BLaER1 treated with 17β-estradiol and CSF1 and Interleukin-3, amounts not matched to agents 10 nM and 100 nM (cell line): ENCODE measurements around the gene TENM4.

Source experiments
- H3K27ac ChIP-seq, 11 experiments: shearing (Covaris generic); formaldehyde crosslinking; 2 replicates each; pipeline ENCODE4 v1.8.1; 2022
- H3K27me3 ChIP-seq, 11 experiments: shearing (Covaris generic); formaldehyde crosslinking; 2 replicates each; pipeline ENCODE4 v1.8.1; 2022
- H3K36me3 ChIP-seq, 11 experiments: shearing (Covaris generic); formaldehyde crosslinking; 2 replicates each; pipeline ENCODE4 v1.8.1; 2022
- H3K4me1 ChIP-seq, 10 experiments: shearing (Covaris generic); formaldehyde crosslinking; 2 replicates each; pipeline ENCODE4 v1.8.1; 2022
- H3K4me2 ChIP-seq, 11 experiments: shearing (Covaris generic); formaldehyde crosslinking; 2 replicates each; pipeline ENCODE4 v1.8.1; 2022
- H3K4me3 ChIP-seq, 10 experiments: shearing (Covaris generic); formaldehyde crosslinking; 2 replicates each; pipeline ENCODE4 v1.8.1; 2022
- H3K9ac ChIP-seq, 11 experiments: shearing (Covaris generic); formaldehyde crosslinking; 2 replicates each; pipeline ENCODE4 v1.8.1; 2022
- H3K9me3 ChIP-seq, 11 experiments: shearing (Covaris generic); formaldehyde crosslinking; replicated peaks in 1 of 11; 2 replicates each; pipeline ENCODE4 v1.8.1; 2022
- H4K20me1 ChIP-seq, 11 experiments: shearing (Covaris generic); formaldehyde crosslinking; 2 replicates each; pipeline ENCODE4 v1.8.1; 2022
- Cebpa-rat ChIP-seq, 11 experiments: shearing (Covaris generic); IDR thresholded peaks; 2 replicates each; pipeline ENCODE4 v1.8.1; 2022

TENM4 gene

DNA sequence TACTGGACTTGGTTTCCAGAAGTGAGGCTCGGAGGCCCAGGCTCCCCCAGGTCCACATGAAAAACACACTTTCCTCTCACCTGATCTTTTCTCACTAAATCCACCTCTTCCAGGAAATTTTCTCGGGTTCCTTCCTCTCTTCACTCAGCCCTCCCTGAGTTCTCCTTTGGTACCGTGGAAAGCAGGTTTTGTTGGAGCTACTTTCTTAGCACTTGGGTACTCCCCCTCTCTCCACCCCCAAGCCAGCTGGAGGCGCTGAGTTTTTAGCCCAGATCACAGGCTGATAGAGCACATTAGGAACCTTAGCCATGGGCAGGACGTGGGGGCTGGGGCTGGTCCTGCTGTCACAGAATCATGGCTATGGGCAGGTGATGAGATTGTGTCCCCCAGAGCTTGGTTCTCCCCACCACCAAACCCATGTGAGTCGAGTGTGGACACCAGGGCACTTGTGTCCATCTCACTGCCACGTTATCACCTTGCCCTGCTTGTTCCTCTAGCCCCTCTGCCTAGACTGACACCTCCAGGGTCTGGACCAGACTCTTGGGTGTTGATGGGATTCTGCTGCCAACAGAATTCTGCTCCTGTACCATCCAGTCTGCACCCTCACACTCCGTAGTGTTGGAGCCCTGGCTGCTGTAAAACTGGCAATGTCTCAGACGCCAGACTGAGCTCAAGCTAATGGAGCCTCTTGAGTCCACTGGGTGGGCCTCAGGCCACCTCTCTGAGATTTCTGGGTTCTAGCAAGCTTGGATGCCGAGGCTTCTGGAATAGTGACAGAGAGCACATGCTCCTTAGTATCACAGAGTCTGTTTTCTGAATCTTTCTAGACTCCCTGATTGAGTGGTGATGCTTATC is 791.2 kb downstream of the TENM4 start:
- Histone ChIP-seq H4K20me1 (0 out of 22 replicates have a peak, but pooled peaks cover 0 to 6% (median 0%) of the 10 kb centered on the region in 11 experiments), H3K27ac (no peak overlapping the region), H3K27me3 (no peaks in the 10 kb centered on the region), H3K4me3 (no peak overlapping the region), H3K4me1 (no peaks in the 10 kb centered on the region; a peak in 1 of 20 replicates), H3K4me2 (no peak overlapping the region), H3K36me3 (no peaks in the 10 kb centered on the region), H3K9ac (no peak overlapping the region), H3K9me3 (no peaks in the 10 kb centered on the region)
- no peak for TF ChIP-seq Cebpa-rat (IDR thresholded peaks at IDR 0.05)

DNA sequence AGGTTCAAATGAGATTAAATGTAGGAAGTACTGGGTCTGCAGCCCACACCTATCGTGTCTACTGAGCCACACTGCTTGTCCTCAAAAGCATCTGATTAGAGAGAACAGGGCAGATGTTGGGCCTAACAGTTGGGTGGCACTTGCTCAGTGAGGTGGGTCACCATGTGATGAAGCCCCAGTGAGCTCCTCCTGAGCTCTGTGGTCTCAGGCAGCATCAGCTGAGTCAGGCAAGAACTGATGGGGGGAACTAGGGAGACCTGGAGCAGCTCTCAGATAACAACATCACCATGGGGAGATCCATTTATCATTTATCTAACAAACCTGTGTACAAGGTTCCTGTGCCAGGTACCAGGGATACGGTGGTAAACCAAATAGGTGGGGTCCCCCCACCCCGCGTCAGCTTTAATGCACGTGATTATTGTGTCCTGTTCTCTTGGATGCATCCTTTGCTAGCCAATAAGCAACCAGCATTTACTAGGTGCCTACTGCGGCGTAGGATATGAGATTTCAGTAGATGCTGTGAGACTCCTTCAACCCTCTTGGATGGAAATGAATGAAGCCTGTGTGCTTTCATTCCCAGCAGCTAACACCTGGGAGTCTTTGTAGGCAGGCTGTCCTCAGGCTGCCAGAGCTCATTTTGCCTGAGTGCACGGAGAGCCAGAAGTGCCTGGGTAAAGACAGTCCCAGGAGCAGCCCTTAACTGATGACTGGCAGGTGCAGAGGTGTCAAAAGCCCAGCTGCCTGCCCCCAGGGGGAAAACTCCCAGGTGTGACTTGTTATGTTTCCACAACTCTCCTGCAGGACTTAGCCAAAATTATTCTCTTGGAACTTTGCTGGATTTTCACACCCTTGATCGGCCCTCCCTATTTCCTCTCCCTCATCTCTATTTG is 792.6 kb downstream of the TENM4 start:
- Histone ChIP-seq H3K36me3 (no peaks in the 10 kb centered on the region), H3K9ac (no peak overlapping the region), H3K4me3 (no peak overlapping the region), H4K20me1 (0 out of 22 replicates have a peak, but pooled peaks cover 0 to 6% (median 0%) of the 10 kb centered on the region in 11 experiments), H3K27me3 (no peaks in the 10 kb centered on the region), H3K9me3 (no peaks in the 10 kb centered on the region), H3K4me1 (no peaks in the 10 kb centered on the region; a peak in 1 of 20 replicates), H3K4me2 (no peak overlapping the region), H3K27ac (no peak overlapping the region)
- no peak for TF ChIP-seq Cebpa-rat (IDR thresholded peaks at IDR 0.05)

DNA sequence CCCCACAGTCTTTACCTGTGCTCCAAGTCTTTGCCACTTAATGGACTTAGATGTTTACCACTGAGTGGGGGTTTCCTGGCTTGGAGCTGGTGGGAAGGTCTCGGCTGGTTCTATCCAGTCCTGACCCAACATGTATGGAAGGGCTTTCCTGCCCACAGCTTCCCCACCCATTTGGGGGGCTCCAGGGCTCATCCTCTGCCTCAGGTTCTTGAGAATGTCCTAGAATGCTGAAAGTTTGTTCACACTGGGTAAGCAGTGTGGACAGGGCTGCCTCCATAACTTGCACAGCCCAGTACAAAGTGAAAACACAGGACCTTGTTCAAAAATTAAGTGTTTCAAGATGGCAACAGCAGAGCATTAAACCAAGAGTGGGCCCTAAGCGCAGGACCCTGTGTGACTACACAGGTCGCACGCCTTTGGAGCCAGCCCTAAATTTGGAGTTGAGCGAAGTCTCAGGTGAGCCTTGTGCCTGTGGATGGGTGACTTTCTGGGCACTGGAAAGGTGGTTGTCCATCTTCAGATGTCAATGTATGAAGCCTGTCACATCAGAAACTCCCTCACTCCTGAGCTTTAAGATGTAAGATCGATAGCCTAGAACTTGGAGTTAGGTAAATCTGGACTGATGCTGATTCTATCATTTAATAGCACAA is 793.4 kb downstream of the TENM4 start:
- no peak overlapping the region for H3K4me3 ChIP-seq
- H3K36me3 ChIP-seq: no peaks in the 10 kb centered on the region
- no peak for TF ChIP-seq Cebpa-rat (IDR thresholded peaks at IDR 0.05)
- no peak overlapping the region for H3K9ac ChIP-seq
- H3K27me3 ChIP-seq: no peaks in the 10 kb centered on the region
- no peak overlapping the region for H3K4me2 ChIP-seq
- no peak overlapping the region for H3K27ac ChIP-seq
- H3K4me1 ChIP-seq: no peaks in the 10 kb centered on the region; a peak in 1 of 20 replicates
- no peaks in the 10 kb centered on the region for H3K9me3 ChIP-seq
- H4K20me1 ChIP-seq: 0 out of 22 replicates have a peak, but pooled peaks cover 0 to 6% (median 0%) of the 10 kb centered on the region in 11 experiments

DNA sequence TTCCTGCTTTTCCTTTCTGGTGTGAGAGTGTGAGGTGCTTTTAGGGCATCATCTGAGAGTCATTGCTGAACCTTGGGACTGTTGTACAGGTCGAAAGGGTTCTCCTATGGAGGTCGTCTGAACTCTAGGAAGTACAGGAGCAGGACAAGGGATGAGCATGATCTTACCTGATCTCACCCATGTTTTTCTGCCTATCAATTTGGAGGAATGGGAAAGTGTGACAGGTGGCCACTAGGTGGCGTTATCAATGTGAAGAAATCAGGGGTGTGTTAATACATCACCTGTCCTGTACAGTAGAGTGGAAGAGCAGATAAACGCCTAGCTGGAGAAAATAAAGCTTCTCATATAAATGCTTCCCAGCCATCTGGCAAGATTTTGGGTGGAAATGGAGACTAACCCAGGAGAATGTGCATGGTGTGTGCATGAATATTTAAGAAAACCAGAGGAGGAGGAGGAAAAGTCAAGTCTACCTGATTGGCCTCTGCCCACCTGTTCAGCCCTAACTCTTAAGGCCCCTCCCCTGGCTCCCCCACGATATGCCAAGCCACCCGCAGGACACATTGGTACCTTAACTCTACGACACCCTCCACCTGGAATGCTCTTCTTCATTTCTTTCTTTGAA is 794.2 kb downstream of the TENM4 start:
- no peak overlapping the region for H3K4me3 ChIP-seq
- no peak overlapping the region for H3K27ac ChIP-seq
- H4K20me1 ChIP-seq: 0 out of 22 replicates have a peak, but pooled peaks cover 0 to 6% (median 0%) of the 10 kb centered on the region in 11 experiments
- H3K9ac ChIP-seq: no peak overlapping the region
- H3K4me1 ChIP-seq: no peaks in the 10 kb centered on the region; a peak in 1 of 20 replicates
- no peaks in the 10 kb centered on the region for H3K27me3 ChIP-seq
- H3K9me3 ChIP-seq: no peaks in the 10 kb centered on the region
- no peak for TF ChIP-seq Cebpa-rat (IDR thresholded peaks at IDR 0.05)
- H3K36me3 ChIP-seq: no peaks in the 10 kb centered on the region
- H3K4me2 ChIP-seq: no peak overlapping the region

DNA sequence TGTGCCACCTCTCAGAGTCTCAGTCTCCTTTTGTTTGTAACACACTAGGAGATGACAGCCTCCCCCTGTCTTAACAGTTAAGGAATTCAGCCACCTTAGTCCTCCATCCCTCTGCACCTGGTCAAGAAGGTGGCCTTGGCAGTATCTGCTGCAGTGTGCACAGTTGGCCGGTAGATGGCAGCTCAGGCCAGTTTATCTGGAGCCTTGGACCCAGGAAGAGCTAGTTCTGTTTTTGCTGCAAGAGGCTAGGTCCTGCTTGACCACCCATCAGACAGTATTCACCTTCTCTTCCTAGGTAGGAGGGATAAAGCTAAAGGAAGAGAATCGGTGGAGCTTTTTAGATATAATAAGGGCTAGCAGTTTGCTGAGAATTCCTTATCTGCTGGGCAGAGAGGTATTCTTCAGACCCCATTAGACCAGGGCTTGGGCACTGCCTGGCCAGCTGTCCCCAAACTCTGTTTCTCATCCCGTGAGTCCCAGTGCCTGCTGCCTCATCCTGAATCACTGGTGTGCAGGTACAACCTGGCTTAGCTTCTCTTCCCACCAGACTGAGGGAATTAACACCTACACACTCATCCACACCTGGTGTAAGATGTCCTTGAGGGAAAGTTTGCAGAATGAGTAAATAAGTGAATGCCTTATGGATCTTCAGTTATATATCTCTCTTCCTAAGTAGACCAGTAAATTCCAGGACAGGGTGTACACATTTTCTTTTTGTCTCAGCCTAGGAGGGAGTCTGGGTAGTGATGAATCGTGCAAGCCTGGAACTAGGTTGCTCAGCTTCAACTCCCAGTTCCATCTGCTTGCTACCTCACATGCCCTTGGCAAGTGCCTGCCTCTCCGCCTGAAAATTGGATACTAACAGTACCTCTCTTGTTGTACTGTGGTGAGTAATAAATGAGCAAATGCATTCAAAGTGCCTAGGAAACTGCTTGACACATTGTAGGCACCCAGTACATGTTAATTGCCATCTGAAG is 795.3 kb downstream of the TENM4 start:
- peak overlapping the region in 2 of 11 experiments; percentile 18 to 22; a peak in 2 of 22 replicates for H3K4me2 ChIP-seq
- H3K4me1 ChIP-seq: no peaks in the 10 kb centered on the region; a peak in 1 of 20 replicates
- no peaks in the 10 kb centered on the region for H3K9me3 ChIP-seq
- H4K20me1 ChIP-seq: 0 out of 22 replicates have a peak, but pooled peaks cover 0 to 6% (median 0%) of the 10 kb centered on the region in 11 experiments
- no peak overlapping the region for H3K4me3 ChIP-seq
- no peaks in the 10 kb centered on the region for H3K36me3 ChIP-seq
- no peak for TF ChIP-seq Cebpa-rat (IDR thresholded peaks at IDR 0.05)
- H3K9ac ChIP-seq: no peak overlapping the region
- no peak overlapping the region for H3K27ac ChIP-seq
- no peaks in the 10 kb centered on the region for H3K27me3 ChIP-seq

DNA sequence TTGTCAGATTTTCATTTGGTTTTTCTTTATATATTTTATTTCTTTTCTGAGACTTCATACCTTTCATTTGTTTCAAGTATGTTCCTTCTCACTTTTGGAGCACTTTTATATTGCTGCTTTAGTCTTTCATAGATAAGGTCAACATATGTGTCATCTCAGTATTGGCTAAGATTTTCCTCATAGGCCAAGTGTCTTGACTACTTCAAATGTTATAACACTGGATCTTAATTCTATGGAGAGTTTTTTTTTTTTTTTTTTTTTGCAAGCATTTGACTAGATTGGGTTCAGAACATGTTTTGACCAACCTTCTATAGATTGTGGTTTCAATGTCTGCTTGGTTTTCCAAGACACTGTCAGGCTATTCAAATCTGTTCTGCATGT is 797.2 kb downstream of the TENM4 start:
- TF ChIP-seq Cebpa-rat (IDR thresholded peaks at IDR 0.05): no peak

DNA sequence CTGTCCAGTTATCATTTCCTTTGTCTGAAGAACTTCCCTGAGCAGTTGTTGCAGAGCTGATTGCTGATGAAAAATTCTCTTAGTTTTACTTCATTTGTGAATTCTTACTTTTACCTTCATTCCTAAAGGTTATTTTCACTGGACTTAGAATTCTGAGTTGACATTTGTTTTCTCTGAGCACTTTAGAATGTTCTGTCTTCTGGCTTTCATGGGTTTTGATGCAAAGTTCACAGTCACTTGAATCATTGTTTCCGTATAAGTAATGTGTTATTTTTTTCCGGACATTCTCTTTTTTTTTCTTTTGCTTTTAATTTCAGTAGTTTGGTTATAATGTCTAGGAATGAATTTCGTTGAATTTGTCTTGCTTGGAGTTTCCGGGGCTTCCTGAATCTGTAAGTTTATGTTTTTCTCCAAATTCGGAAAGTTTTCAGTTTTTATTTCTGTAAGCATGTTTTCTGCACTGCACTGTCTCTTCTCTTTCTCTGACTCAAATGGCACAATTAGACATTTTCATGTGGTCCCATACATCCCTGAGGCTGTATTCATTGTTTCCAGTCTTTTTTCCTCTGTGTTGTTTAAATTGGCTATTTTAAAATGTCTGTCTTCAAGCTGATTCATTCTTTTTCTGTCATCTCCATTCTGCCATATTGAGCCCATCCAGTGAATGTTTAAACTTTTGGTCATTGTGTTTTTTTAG is 797.7 kb downstream of the TENM4 start:
- Histone ChIP-seq H3K9ac (no peak overlapping the region), H3K4me3 (no peak overlapping the region), H3K4me1 (no peaks in the 10 kb centered on the region; a peak in 1 of 20 replicates), H3K27me3 (no peaks in the 10 kb centered on the region), H3K36me3 (no peaks in the 10 kb centered on the region), H3K4me2 (no peak overlapping the region), H4K20me1 (0 out of 22 replicates have a peak, but pooled peaks cover 0 to 6% (median 0%) of the 10 kb centered on the region in 11 experiments), H3K9me3 (peaks cover 6 to 17% (median 12%) of the 10 kb centered on the region in 11 experiments; a peak in 19 of 22 replicates), H3K27ac (no peak overlapping the region)
- TF ChIP-seq Cebpa-rat (IDR thresholded peaks at IDR 0.05): no peak

More for the DNA sequence above, 797.2 kb downstream of the TENM4 start:
- Histone ChIP-seq H3K36me3 (no peaks in the 10 kb centered on the region), H3K4me1 (no peaks in the 10 kb centered on the region; a peak in 1 of 20 replicates), H3K27me3 (no peaks in the 10 kb centered on the region), H3K9me3 (peaks cover 4 to 13% (median 10%) of the 10 kb centered on the region in 11 experiments; a peak in 19 of 22 replicates), H3K4me2 (no peak overlapping the region), H3K9ac (no peak overlapping the region), H4K20me1 (0 out of 22 replicates have a peak, but pooled peaks cover 0 to 6% (median 0%) of the 10 kb centered on the region in 11 experiments), H3K27ac (no peak overlapping the region), H3K4me3 (no peak overlapping the region)
